Esophagus muscularis mucosa (tissue), 3 donors: ENCODE data around the gene ACLY.

Experiments
- POLR2A ChIP-seq: fragments of 450-650 bp; IDR thresholded peaks from one replicate; pipeline ENCODE4 v1.6.1; 2017; ENCODE audit warnings: antibody characterized with exemption, moderate library complexity, mild to moderate bottlenecking, low read depth
- TF ChIP-seq, protein P1 (sequence below), 3 experiments: fragments of 200-600 bp in 2 of 3; fragments of 450-650 bp in 1 of 3; sonication (generic) in 2 of 3; IDR thresholded peaks; one replicate each; pipeline ENCODE4 v1.5.1; 2017 to 2019; ENCODE audit warnings: antibody characterized with exemption in 3 of 3, mild to moderate bottlenecking in 2 of 3, moderate library complexity in 1 of 3

DNA sequence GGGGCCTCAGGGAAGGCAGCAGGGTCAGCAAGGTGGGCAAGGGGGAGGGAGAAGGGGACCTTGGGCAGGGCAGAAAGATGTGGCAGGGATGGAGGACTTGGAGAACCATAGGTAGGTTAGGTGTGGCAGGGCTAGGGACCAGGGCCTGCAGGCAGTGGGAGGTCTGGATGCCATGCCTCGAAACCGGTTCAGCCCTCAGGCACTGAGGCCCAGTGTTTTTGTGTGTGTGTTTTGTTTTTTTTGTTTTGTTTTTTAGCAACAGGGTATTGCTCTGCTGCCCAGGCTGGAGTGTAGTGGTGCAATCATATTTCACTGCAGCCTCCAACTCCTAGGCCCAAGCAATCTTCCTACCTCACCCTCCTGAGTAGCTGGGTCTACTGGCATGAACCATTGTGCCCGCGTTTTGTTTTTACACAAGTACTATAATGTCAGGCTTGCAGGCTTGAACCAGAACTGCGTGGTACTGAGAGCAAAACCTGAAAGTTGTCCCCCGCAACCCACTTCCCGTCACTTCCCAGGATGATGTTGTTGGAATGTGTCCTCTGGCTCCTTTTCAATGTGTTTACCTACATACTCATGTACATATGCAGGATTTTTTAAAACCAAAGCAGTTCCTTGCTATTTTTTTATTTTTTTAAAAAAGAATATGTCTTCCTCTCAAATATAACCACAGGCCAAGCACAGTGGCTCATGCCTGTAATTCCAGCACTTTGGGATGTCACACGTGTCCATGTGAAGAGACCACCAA lies 24.0 kb upstream of the ACLY start:
- no peak for TF ChIP-seq POLR2A
- TF ChIP-seq, protein P1, sequence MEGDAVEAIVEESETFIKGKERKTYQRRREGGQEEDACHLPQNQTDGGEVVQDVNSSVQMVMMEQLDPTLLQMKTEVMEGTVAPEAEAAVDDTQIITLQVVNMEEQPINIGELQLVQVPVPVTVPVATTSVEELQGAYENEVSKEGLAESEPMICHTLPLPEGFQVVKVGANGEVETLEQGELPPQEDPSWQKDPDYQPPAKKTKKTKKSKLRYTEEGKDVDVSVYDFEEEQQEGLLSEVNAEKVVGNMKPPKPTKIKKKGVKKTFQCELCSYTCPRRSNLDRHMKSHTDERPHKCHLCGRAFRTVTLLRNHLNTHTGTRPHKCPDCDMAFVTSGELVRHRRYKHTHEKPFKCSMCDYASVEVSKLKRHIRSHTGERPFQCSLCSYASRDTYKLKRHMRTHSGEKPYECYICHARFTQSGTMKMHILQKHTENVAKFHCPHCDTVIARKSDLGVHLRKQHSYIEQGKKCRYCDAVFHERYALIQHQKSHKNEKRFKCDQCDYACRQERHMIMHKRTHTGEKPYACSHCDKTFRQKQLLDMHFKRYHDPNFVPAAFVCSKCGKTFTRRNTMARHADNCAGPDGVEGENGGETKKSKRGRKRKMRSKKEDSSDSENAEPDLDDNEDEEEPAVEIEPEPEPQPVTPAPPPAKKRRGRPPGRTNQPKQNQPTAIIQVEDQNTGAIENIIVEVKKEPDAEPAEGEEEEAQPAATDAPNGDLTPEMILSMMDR (IDR thresholded peaks at IDR 0.05), result no peak
